ENCODE results near the gene PTH1R.

- TF ChIP-seq CTCF (IDR thresholded peaks at IDR 0.05) (no peak), ZFX (IDR thresholded peaks at IDR 0.05; ENCODE audit: borderline replicate concordance) (no peak)
Measured at GRCh38 chr3:46850468-46850779, 27.1 kb upstream of the PTH1R start.

Data from 22Rv1 (cell line).